NCI-H460 (cell line): ENCODE measurements around the gene DLGAP4. TPM values are rescaled to one million over a fixed set of nuclear protein-coding genes. Genes with fewer than 3 reads are reported as not detected.
"Not testable (repeated sequence)": the region's sequence is repeated elsewhere in the genome, so short reads cannot be mapped to it uniquely, and the experiment has no call there.

ENCODE experiments used
- DNase-seq: peaks from one replicate; pipeline ENCODE4 v3.0.0-alpha.2; 2016; ENCODE audit warnings: low read depth; ENCODE audit errors: extremely low read depth
- total RNA-seq: library from RNA; depleted of rRNA; stranded (reverse); fragments of >200 nt; shearing (Covaris generic); gene quantifications from 2 replicates; pipeline ENCODE4 v1.2.3, GENCODE V29; 2014

Gene DLGAP4
- total RNA-seq, 1 experiment from 2014 or later, result 10.4 TPM

DNA sequence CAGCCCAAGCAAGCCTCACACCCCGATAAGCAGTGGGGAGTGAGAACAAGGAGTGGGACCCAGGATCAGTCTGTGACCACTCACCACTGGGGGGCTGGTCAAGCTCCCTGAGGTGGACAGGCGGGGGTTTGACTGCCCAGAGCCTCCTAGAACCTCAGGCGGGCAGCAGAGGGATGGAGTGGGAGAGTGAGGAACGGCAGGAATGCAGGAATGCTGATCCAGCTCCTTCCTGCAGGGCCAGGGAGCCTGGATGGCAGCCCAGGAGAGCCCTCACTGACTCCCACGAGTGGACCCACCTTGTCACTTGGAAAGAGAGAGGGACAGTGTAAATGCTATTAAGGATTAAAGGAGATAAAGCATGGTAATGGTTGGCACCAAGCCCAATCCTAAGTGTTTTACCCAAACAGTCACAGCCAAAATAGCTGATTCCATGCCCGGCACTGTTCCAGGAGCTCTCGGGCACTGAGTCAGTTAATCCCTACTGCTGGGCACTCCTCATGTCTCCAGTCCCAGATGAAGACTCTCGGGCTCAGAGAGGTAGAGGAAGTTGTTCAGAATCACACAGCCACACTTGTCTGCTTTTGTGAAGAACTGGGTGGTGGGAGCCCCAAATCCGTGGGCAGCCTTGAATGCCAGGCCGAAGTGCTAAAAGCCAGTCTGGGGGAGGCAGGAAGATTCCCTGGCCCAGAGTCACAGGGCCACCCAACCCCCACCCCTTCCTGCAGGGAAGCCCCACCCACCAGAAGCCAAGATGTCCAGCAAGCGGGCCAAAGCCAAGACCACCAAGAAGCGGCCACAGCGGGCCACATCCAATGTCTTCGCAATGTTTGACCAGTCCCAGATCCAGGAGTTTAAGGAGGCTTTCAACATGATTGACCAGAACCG is 238.2 kb downstream of the DLGAP4 start:
- DNase-seq, result no peak

- no peak for DNase-seq
Measured at GRCh38 chr20:36546111-36546736, 240.1 kb downstream of the DLGAP4 start.

DNA sequence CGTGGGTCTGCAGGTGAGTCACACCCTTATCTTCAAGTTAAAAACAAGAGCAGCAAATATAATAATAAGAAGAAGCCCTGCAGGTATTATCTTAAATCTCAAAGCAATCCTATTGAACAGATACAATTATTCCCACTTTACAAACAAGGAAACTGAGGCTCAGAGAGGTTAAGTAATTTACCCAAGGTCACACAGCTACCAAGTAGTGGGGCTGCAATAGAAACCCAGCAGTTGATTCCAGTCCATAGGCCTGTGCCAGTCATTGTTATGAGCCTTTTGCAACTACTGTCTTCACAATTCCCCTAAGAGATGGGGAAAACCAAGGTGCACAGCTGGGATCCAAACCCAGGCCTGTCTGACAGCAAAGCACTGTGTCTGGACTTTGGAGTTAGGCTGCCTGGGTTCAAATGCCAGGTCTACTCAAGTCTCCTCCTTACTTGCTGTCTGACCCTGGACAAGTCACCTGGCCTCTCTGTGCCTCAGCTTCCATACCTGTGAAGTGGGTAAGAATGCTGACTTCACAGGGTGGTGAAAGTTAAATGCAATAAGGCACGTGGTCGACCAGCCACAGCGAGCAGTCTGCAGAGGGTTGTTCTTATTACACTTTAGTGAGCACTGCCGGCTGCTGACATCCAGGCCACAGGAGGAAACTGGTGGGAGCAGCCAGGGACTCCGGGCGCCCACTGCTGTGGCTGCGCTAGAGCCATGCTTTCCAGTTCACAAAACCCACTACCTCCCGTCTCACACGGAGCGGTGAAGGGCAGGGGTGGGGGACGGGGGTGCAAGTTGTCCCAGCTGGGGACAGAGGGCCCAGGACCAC is 241.3 kb downstream of the DLGAP4 start:
- DNase-seq, result no peak

- DNase-seq, result no peak
Measured at GRCh38 chr20:36548006-36548315, 241.8 kb downstream of the DLGAP4 start.

DNA sequence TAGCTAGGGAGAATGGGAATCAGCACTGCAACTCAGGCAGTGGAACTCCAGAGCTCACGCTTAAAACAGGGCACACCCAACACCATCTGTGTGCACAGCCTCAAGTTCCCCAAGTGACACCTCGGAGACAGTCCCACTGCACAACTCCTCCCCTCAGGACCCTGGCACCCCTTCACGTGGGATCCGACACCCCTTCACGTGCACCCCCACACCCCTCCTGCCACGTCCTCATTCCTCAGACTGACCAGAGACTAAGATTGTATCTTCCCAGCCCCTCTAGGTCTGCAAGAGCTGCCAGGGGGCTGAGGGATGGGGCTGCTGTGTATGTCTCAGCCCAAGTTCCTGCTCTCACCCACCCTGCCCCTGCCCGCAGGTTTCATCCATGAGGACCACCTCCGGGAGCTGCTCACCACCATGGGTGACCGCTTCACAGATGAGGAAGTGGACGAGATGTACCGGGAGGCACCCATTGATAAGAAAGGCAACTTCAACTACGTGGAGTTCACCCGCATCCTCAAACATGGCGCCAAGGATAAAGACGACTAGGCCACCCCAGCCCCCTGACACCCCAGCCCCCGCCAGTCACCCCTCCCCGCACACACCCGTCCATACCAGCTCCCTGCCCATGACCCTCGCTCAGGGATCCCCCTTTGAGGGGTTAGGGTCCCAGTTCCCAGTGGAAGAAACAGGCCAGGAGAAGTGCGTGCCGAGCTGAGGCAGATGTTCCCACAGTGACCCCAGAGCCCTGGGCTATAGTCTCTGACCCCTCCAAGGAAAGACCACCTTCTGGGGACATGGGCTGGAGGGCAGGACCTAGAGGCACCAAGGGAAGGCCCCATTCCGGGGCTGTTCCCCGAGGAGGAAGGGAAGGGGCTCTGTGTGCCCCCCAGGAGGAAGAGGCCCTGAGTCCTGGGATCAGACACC is 242.8 kb downstream of the DLGAP4 start:
- DNase-seq, result no peak

GRCh38 chr20:36549628-36549941 is 243.4 kb downstream of the DLGAP4 start:
- DNase-seq, result no peak

- no peak for DNase-seq
Measured at GRCh38 chr20:36549942-36550789, 244.0 kb downstream of the DLGAP4 start.

DNA sequence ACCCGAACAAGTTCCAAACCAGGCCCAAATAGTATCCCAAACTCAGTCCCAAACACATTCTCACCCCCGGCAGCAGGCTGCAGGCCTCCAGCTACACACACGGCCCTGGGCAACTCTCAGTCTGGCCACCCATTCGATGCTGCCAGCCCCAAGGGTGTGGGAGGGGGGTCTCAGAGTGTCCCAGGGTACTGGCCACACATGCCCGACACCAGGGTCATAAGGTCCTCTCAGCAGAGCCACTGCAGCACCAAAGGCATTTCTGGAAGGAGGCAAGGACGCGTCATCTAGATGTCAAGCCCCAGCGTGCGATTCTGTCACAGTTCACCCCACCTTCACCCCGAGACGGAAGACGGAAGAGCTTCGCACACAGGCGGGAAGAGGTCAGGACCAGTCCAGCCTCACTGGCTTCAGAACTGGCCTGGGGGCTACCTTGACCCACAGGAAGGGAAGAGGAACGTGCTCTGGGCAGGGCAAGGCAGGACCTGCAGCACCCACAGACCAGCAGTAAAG is 244.7 kb downstream of the DLGAP4 start:
- no peak for DNase-seq

DNA sequence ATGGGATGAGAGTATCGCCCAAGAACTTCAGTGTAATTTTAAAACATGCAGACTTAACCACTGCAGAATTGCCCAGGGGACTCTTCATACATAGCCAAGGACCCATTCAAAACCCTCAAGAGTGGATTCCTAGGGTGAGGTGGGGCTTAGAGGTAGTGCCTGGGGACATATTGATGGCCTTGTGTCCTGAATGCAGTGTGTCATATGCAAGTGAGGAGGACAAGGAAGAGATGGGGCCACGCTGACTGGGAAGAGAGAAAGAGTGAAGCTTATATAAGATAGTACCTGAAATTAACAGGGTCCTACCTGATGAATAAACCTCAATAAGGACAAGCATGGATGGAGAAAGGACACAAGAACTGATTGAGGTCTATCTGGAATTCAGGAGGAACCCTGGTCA is 249.1 kb downstream of the DLGAP4 start:
- no peak for DNase-seq

DNA sequence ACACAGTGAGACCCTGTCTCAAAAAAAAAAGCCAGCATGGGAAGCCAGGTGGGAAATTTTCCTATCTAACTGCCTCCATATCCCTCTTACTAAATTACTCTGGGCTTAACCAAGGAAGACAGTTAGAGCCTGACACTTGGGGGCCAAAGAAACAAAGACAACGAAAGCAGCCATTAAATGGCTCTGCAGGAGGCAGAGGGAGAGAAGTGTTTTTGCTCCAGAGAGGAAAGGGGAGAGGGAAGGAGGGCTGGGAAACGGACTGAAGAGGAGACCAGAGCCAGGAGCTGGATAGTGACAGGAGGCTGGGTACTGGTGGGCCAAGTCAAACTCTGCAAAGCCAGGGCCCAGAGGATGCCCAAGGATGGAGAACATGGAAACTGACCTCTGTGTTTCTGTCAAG is 256.6 kb downstream of the DLGAP4 start:
- no peak for DNase-seq

DNA sequence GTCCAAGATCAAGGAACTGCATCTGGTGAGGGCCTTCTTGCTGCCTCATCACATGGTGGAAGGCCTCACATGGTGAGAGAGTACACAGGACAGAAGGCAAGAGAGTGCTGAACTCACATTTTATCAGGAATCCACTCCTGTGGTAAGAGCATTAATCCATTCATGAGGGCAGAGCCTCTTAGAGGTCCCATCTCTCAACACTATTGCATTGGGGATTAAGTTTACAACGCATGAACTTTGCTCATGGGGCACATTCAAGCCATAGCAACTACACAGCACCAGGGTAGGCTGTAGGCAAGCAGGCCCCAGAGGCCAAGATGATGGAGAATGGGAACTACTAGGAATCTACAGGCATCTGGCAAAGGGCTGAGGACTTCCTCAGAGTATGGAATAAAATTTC is 257.2 kb downstream of the DLGAP4 start:
- DNase-seq, result no peak

GRCh38 chr20:36564078-36564725 is 258.1 kb downstream of the DLGAP4 start:
- not testable (repeated sequence) for DNase-seq

GRCh38 chr20:36564726-36565121 is 258.6 kb downstream of the DLGAP4 start:
- not testable (repeated sequence) for DNase-seq

DNA sequence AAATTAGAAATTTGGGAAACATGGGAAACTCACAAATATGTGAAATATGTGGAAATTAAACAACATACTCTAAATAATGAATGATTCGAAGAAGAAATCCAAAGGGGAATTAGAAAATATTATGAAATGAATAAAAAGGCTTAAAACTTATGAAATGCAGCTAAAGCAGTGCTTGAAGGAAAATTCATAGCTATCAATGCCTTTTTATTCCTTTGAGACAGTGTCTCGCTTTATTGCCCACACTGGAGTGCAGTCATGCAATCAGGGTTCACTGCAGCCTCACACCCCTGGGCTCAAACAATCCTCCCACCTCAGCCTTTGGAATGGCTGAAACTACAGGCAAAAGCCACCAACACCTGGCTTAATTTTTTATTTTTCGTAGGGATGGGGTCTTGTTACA is 259.4 kb downstream of the DLGAP4 start:
- no peak for DNase-seq

DNA sequence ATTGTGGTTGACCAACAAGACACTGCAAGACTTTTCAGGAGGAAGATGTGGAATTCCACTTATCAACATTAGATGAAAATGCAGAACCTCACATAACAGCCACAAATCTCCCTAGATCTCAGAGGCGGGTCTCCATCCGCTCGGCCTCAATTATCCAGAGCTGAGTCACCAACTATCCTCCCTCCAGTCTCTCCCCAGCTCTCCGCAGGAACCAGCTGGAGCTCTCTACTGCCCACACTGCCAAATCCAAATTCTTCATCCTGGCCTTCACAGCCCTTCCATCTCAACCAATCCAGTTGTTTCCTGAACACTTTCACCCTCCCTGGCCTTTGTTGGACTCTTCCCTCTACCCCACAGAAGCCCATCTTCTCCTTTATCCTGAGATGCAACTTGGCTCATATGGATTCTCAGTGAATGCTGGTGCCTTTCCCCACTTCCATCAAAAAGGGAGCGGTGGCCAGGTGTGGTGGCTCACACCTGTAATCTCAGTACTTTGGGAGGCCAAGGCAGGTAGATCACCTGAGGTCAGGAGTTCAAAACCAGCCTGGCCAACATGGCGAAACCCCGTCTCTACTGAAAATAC is 263.8 kb downstream of the DLGAP4 start:
- DNase-seq, result no peak

- DNase-seq, result no peak
Measured at GRCh38 chr20:36571564-36572504, 265.7 kb downstream of the DLGAP4 start.

DNA sequence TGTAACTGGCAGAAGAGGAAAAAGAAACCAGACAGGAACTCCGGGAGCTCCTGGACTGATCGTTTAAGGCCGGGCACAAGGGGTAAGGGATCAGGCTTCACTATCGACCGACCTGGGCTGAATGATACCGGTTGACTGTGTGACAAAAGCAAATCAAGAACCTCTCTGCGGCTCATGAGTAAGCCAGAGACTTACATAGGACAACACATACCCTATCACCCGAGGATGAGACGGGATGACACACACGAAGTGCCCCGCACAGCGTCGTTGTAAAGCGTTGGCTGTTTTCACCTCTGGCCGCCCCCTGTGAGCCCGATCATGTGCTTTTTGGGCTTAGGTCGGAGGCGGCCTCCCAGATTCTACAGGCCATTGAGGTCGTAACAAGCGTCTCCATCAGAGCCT is 266.6 kb downstream of the DLGAP4 start:
- DNase-seq, result no peak
